Mesendoderm (in vitro differentiated cells): ENCODE data around the gene CCDC66. TPM values are rescaled to one million over a fixed set of nuclear protein-coding genes. Genes with fewer than 3 reads are reported as not detected.

Source experiments
- DNase-seq: peaks from one replicate; pipeline ENCODE4 v3.0.0; 2013
- H2AK5ac ChIP-seq: 2 replicates; pipeline ENCODE4 v1.6.1; 2013; ENCODE audit warnings: low read length, inconsistent platforms
- H2BK120ac ChIP-seq: 2 replicates; pipeline ENCODE4 v1.6.1; 2013; ENCODE audit warnings: low read depth, mild to moderate bottlenecking, low read length, moderate library complexity, mixed read lengths
- H2BK15ac ChIP-seq: replicated peaks from 2 replicates; pipeline ENCODE4 v1.6.1; 2013; ENCODE audit warnings: low read depth, mild to moderate bottlenecking, moderate library complexity
- H2BK5ac ChIP-seq: 2 replicates; pipeline ENCODE4 v1.6.1; 2013; ENCODE audit warnings: low read length, inconsistent platforms
- H3K18ac ChIP-seq: 2 replicates; pipeline ENCODE4 v1.6.1; 2013; ENCODE audit warnings: mild to moderate bottlenecking, low read length, mixed read lengths
- H3K23ac ChIP-seq: one replicate; pipeline ENCODE4 v1.6.1; 2013; ENCODE audit warnings: low read length
- H3K27ac ChIP-seq: 2 replicates; pipeline ENCODE4 v1.5.1; 2013; ENCODE audit warnings: low read depth, mild to moderate bottlenecking, inconsistent platforms, low read length, moderate library complexity
- H3K27me3 ChIP-seq: 2 replicates; pipeline ENCODE4 v1.6.1; 2013; ENCODE audit warnings: low read length, control low read depth, mild to moderate bottlenecking, inconsistent platforms; ENCODE audit not compliant: insufficient read depth, poor library complexity
- H3K36me3 ChIP-seq: 2 replicates; pipeline ENCODE4 v1.6.1; 2013; ENCODE audit warnings: low read length, inconsistent platforms; ENCODE audit not compliant: control insufficient read depth, insufficient read depth
- H3K4ac ChIP-seq: one replicate; pipeline ENCODE4 v1.6.1; 2013; ENCODE audit warnings: low read depth, mild to moderate bottlenecking, low read length, moderate library complexity
- H3K4me1 ChIP-seq: 2 replicates; pipeline ENCODE4 v1.6.1; 2013; ENCODE audit warnings: low read depth, low read length, inconsistent platforms; ENCODE audit not compliant: control insufficient read depth
- H3K4me2 ChIP-seq: 2 replicates; pipeline ENCODE4 v1.6.1; 2013; ENCODE audit warnings: low read length
- H3K4me3 ChIP-seq: 2 replicates; pipeline ENCODE4 v1.5.1; 2013; ENCODE audit warnings: mild to moderate bottlenecking, low read length
- H3K56ac ChIP-seq: one replicate; pipeline ENCODE4 v1.6.1; 2013; ENCODE audit warnings: low read length
- H3K79me1 ChIP-seq: 2 replicates; pipeline ENCODE4 v1.6.1; 2013; ENCODE audit warnings: low read length, inconsistent platforms
- H3K79me2 ChIP-seq: 2 replicates; pipeline ENCODE4 v1.6.1; 2013; ENCODE audit warnings: mild to moderate bottlenecking, low read length; ENCODE audit not compliant: control insufficient read depth, insufficient read depth
- H3K9ac ChIP-seq: 2 replicates; pipeline ENCODE4 v1.6.1; 2013; ENCODE audit warnings: low read length, inconsistent platforms
- H4K5ac ChIP-seq: one replicate; pipeline ENCODE4 v1.6.1; 2013; ENCODE audit warnings: low read length
- H4K8ac ChIP-seq: one replicate; pipeline ENCODE4 v1.6.1; 2013; ENCODE audit warnings: low read depth, mild to moderate bottlenecking, control low read depth, low read length, moderate library complexity
- WGBS: extraction: QIAGEN DNeasy Blood & Tissue Kit; methylation state at CpG from one replicate; pipeline ENCODE4 v1.1.7; 2013; ENCODE audit warnings: low lambda C conversion rate, missing lambda C conversion rate; ENCODE audit not compliant: insufficient coverage; ENCODE audit errors: extremely low coverage; 5-methylcytosine and 5-hydroxymethylcytosine counted together
- polyA plus RNA-seq, 2 experiments: library from polyadenylated mRNA; stranded (reverse); fragments of 200-250 nt; gene quantifications; one replicate each; pipeline ENCODE4 v1.2.3, GENCODE V29; 2013

CCDC66 gene
- polyA plus RNA-seq (2013, experiment 1 of 2): 17.3 TPM
- polyA plus RNA-seq (2013, experiment 2 of 2): 16.5 TPM

DNA sequence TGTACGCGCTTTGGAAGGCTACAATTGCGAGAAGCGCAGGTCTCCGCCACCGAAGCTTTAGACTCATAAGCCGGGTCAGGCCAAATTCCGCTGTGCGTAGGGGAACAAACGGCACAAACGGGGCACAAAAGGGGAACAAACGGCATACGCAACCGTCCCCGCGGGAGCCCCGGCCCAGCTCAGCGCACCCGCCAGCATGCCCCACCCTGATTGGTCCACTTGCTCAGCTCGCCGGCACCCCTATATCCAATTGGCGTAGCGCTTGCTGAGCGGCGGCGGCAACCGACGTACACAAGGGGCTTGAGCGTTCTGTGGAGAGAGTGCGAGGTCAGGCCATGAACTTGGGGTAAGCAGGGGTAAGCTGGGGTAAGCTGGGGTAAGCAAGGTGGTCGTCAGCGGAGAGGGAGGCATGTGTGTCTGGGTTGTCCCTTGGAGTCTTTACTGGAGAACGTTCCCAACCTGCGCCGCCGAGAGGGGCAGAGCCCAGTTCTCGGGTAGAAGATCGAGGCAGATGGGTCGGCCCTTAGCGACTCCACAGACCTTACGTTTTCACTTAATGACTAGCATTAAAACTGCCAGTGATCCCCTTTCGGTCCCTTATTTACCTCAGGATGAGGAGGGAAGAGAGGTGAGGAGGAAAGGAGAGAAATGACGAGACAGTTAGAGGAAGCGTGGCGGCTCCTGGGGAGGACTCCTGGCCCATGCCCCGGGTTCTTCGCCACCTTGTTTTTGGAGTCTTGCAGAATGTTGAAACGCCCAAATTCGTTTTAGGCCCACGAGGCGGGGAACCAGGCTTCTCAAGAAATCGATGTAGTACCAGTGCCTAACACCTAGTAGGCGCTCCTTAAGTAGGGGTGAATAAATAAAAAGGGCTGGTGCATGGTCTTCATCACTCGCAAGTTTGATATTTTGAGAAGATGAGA lies at the start of gene CCDC66:
TSS of gene CCDC66 (plus strand) at position 268 of the 923 bp plus-strand sequence. CDS start at position 336, 68 bp downstream.
- H3K79me2 ChIP-seq: peaks cover 5% of the 10 kb centered on the region
- no peak within 1 kb of the TSS for H2BK15ac ChIP-seq
- H3K4me3 ChIP-seq: peak within 1 kb of the TSS; percentile 73
- DNase-seq: peak; percentile 96
- peak within 1 kb of the TSS; percentile 97 for H3K56ac ChIP-seq
- H3K9ac ChIP-seq: peak within 1 kb of the TSS; percentile 83
- no peak within 1 kb of the TSS for H2BK120ac ChIP-seq
- no peaks in the 10 kb centered on the region for H3K27me3 ChIP-seq
- peak within 1 kb of the TSS; percentile 64 for H3K4me2 ChIP-seq
- H3K23ac ChIP-seq: no peak within 1 kb of the TSS
- no peak within 1 kb of the TSS for H4K5ac ChIP-seq
- H3K18ac ChIP-seq: no peak within 1 kb of the TSS
- no peaks in the 10 kb centered on the region for H3K4me1 ChIP-seq
- H3K36me3 ChIP-seq: no peaks in the 10 kb centered on the region
- no peak within 1 kb of the TSS for H2AK5ac ChIP-seq
- peak within 1 kb of the TSS; percentile 49 for H3K27ac ChIP-seq
- H3K4ac ChIP-seq: no peak within 1 kb of the TSS
- WGBS: no CpG with 5 or more reads among the region's 54 CpGs
- peak within 1 kb of the TSS; percentile 91 for H4K8ac ChIP-seq
- no peaks in the 10 kb centered on the region for H3K79me1 ChIP-seq
- H2BK5ac ChIP-seq: peak within 1 kb of the TSS; percentile 71

DNA sequence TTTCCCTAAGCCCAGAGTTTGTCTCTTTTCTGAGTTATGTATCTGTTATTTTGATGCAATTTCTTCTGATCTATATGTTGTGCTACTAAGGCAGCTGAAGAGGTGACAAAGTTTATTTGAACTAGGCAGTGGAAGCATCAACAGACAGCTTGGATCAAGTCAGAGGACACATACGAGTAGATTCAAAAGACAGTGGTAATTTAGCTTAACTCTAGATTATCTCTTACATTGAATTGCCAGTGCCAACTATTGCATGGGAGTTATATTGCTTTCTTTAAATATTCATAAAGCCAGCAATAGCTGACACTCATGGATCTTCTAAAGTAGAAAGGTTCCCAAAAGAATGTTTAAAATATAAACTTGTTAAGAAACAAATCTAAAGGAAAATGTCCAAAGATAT lies 37.3 kb upstream of the CCDC66 start:
- Histone ChIP-seq H3K36me3 (no peaks in the 10 kb centered on the region), H2BK120ac (no peak overlapping the region), H3K23ac (no peak overlapping the region), H2BK5ac (no peak overlapping the region), H4K5ac (no peak overlapping the region), H3K18ac (no peak overlapping the region), H3K4ac (no peak overlapping the region), H3K27me3 (no peaks in the 10 kb centered on the region), H3K27ac (no peak overlapping the region), H3K4me2 (no peak overlapping the region), H2AK5ac (no peak overlapping the region), H2BK15ac (no peak overlapping the region), H3K79me2 (no peaks in the 10 kb centered on the region), H4K8ac (no peak overlapping the region), H3K4me3 (no peak overlapping the region), H3K79me1 (no peaks in the 10 kb centered on the region), H3K4me1 (no peaks in the 10 kb centered on the region), H3K9ac (no peak overlapping the region), H3K56ac (no peak overlapping the region)
- no peak for DNase-seq
- WGBS: no CpG with 5 or more reads among the region's 1 CpG

DNA sequence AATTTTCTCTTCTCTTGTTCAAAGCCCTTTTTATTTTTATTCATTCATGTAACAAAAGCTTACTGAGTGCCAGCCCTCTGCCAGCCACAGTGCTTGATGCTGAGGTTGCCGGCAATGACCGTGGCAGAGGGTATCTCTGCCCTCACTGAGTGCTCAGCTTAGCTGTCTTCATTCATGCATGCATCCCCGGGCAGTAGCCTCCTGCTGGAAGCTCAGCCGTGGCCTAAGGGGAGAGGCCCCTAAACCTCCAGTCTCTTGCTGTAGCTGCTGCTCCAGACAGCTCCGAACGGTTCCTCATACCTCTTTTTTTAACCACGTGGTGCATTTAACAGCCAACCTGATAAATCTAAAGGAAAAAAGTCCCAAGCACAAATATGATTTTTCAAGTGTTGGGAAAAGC lies 34.6 kb upstream of the CCDC66 start:
- no peaks in the 10 kb centered on the region for H3K79me2 ChIP-seq
- H2AK5ac ChIP-seq: no peak overlapping the region
- H2BK120ac ChIP-seq: no peak overlapping the region
- H3K27ac ChIP-seq: no peak overlapping the region
- H2BK15ac ChIP-seq: no peak overlapping the region
- no peaks in the 10 kb centered on the region for H3K27me3 ChIP-seq
- WGBS: no CpG with 5 or more reads among the region's 7 CpGs
- no peak overlapping the region for H3K4ac ChIP-seq
- H3K4me3 ChIP-seq: no peak overlapping the region
- no peaks in the 10 kb centered on the region for H3K79me1 ChIP-seq
- H4K5ac ChIP-seq: no peak overlapping the region
- H3K56ac ChIP-seq: no peak overlapping the region
- no peaks in the 10 kb centered on the region for H3K4me1 ChIP-seq
- no peak overlapping the region for H3K23ac ChIP-seq
- H3K18ac ChIP-seq: no peak overlapping the region
- H3K9ac ChIP-seq: no peak overlapping the region
- no peak overlapping the region for H4K8ac ChIP-seq
- no peak overlapping the region for H3K4me2 ChIP-seq
- no peak overlapping the region for H2BK5ac ChIP-seq
- DNase-seq: no peak
- no peaks in the 10 kb centered on the region for H3K36me3 ChIP-seq

DNA sequence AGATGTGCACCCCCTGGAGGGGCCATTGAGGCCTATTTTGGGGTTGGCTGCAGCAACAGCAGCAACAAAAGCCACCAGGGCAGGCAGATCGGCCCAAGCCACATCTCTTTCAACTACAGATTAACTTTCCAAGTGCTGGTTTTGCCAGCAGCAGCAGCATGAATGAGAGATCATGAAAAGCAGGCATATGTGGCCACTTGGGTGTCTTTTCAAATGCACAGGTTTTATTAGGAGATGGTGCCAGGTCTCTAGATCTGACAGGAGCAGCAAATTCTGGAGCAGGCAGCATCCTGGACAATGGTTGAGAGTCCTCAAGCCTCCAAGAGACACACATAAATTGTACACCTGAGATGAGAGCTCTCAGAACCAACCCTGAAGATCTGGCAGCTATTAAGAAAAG lies 31.7 kb upstream of the CCDC66 start:
- no CpG with 5 or more reads among the region's 1 CpG for WGBS
- Histone ChIP-seq H2BK120ac (no peak overlapping the region), H2AK5ac (no peak overlapping the region), H3K9ac (no peak overlapping the region), H3K56ac (no peak overlapping the region), H4K8ac (no peak overlapping the region), H2BK15ac (no peak overlapping the region), H3K79me1 (no peaks in the 10 kb centered on the region), H3K4me2 (no peak overlapping the region), H3K79me2 (no peaks in the 10 kb centered on the region), H2BK5ac (no peak overlapping the region), H3K4me3 (no peak overlapping the region), H3K27ac (no peak overlapping the region), H3K18ac (no peak overlapping the region), H4K5ac (no peak overlapping the region), H3K27me3 (no peaks in the 10 kb centered on the region), H3K23ac (no peak overlapping the region), H3K4me1 (no peaks in the 10 kb centered on the region), H3K4ac (no peak overlapping the region), H3K36me3 (no peaks in the 10 kb centered on the region)
- no peak for DNase-seq

DNA sequence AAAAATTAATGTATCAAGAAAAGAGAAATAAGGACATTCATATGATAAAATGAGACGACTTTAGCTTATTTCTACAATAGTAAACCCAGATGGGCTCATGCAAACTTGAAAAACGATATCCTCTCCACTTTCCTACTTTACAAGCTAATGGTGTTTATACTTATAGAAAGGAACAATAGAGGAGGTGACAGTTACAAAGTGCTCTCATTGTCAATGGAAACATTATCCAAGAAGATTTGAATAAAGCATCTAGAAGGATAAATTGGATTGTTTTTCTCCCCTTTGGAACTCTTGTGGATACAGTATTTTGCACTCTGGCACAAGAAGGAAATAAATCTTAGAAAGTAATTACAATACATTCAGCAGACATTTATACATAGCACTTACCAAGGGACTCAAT lies 20.2 kb upstream of the CCDC66 start:
- Histone ChIP-seq H3K79me2 (no peaks in the 10 kb centered on the region), H3K9ac (no peak overlapping the region), H3K4me3 (no peak overlapping the region), H4K8ac (no peak overlapping the region), H3K36me3 (no peaks in the 10 kb centered on the region), H3K18ac (no peak overlapping the region), H3K56ac (no peak overlapping the region), H4K5ac (no peak overlapping the region), H2BK120ac (no peak overlapping the region), H2BK5ac (no peak overlapping the region), H2AK5ac (no peak overlapping the region), H3K27me3 (no peaks in the 10 kb centered on the region), H3K79me1 (no peaks in the 10 kb centered on the region), H3K4me2 (no peak overlapping the region), H3K23ac (no peak overlapping the region), H3K4ac (no peak overlapping the region), H3K27ac (no peak overlapping the region), H3K4me1 (no peaks in the 10 kb centered on the region), H2BK15ac (no peak overlapping the region)
- no peak for DNase-seq
- no CpG with 5 or more reads among the region's 2 CpGs for WGBS
